Peyer's patch (tissue), 4 donors: ENCODE data around the gene GALNT2.

Experiments used
- POLR2A ChIP-seq, 2 donors: fragments of 450-650 bp; IDR thresholded peaks; one replicate each; pipeline ENCODE4 v1.5.1; 2017; ENCODE audit warnings: antibody characterized with exemption in 2 of 2, mild to moderate bottlenecking in 2 of 2, moderate library complexity in 2 of 2
- TF ChIP-seq, protein P1 (sequence below), 6 experiments: fragments of 450-650 bp in 4 of 6; fragments of 200-600 bp in 2 of 6; sonication (generic) in 1 of 6; IDR thresholded peaks; one replicate each; pipeline ENCODE4 v1.5.1; 2017 to 2019; ENCODE audit warnings: antibody characterized with exemption in 6 of 6, mild to moderate bottlenecking in 3 of 6, moderate library complexity in 1 of 6

DNA sequence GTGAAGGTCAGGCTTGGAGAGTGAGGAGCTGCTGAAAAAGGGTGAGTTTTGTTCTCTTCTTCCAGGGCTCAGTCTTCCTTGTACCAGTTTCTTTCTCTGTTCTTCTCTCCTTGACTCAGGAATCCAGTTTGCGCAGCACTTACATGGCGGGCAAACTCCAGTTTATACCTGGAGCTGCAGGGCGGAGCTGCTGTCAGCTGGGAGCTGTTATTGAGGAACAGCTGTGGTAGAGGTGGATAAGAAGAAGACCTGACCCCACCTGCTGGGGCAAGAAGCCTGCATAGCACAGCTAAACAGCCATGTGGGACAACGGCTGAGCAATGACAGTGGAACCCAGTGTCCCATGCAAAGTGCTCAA is 46.2 kb downstream of the GALNT2 start:
- no peak for TF ChIP-seq POLR2A (IDR thresholded peaks at IDR 0.05)
- TF ChIP-seq, protein P1, sequence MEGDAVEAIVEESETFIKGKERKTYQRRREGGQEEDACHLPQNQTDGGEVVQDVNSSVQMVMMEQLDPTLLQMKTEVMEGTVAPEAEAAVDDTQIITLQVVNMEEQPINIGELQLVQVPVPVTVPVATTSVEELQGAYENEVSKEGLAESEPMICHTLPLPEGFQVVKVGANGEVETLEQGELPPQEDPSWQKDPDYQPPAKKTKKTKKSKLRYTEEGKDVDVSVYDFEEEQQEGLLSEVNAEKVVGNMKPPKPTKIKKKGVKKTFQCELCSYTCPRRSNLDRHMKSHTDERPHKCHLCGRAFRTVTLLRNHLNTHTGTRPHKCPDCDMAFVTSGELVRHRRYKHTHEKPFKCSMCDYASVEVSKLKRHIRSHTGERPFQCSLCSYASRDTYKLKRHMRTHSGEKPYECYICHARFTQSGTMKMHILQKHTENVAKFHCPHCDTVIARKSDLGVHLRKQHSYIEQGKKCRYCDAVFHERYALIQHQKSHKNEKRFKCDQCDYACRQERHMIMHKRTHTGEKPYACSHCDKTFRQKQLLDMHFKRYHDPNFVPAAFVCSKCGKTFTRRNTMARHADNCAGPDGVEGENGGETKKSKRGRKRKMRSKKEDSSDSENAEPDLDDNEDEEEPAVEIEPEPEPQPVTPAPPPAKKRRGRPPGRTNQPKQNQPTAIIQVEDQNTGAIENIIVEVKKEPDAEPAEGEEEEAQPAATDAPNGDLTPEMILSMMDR (IDR thresholded peaks at IDR 0.05), result no peak
